NOMO-1 (cell line): ENCODE data around the gene ZNG1B.
"Not testable (repeated sequence)": the region's sequence is repeated elsewhere in the genome, so short reads cannot be mapped to it uniquely, and the experiment has no call there.

Experiments used
- DNase-seq, 2 experiments: peaks; one replicate each; lab custom pipeline; 2025; ENCODE audit not compliant: unreplicated experiment in 2 of 2; lab: John Stamatoyannopoulos, UW

Gene ZNG1B

DNA sequence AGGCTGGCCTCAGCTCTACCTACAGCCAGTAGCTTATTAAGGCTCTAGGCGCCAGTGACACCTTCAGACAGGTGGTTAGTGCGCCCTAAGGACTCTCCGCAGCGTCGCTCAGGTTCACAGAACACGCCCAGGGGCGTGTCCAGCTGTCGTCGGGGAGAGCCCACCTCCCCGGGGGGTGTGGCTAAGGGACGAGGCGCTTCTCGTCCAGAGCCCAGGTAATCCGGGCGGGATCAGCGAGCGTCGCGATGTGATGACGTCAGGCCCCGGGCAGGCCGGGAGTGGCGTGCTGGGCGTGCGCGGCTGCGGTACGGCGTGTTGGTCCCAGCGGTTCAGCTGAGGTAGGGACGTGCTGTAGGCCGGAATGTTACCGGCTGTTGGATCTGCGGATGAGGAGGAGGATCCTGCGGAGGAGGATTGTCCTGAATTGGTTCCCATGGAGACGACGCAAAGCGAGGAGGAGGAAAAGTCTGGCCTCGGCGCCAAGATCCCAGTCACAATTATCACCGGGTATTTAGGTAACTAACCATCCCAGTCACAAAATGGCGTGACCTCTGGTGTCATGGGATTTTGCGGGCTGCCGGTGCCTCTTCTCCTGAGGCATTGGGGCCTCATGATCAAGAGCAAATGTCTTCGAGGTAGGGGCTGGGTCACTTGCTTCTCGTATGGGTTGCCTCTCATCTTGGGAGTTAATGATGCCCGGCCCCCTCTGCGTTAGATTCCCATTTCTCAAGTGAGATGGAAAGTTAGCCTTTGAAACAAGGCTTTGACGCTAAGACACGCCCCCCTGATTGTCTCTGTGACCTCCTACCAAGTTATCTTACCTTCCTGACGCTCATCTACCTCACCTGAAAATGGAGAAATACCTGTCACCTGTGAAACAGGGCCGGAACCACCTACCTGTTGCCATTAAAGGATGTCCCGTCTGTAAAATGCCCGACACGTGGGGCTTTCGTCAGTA is at the start of gene ZNG1B:
ZNG1B (plus strand) TSS at position 184 of the 958 bp plus-strand sequence; CDS start at position 362, 178 bp downstream.
- not testable (repeated sequence) for DNase-seq

DNA sequence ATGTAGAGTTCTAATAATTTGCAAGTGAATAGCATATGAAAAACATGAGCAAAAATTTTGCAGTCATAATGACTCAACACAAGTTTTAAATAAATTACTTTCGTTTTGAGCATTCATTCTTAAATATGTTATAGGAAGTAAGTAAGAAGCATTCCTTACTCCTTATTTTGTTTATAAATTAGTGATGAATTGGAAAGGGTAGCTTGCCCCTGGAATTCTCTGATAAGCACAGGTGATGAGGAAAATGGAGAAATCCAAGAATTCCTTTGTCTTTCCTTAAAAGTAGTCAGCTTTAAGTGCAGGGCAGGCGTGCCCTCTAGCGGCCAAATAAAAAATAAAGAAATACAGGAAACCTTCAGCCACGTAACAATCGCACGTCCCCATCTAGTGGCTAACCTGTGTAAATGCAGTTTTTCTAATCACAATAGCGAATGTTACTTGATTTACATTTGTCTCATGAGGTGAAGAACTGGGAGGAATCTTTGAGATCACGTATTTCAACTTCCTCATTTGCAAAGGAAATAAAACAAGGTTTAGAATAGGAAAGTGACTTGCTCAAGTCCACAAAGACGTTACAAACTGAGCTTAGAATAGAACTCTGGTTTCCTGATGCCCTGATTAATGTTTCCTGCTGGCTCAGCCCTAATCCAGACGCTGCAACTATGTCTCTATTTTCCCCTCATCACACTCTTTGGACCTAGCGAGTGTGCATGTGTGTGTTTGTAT is 47.2 kb upstream of the ZNG1B start:
- DNase-seq, result no peak

DNA sequence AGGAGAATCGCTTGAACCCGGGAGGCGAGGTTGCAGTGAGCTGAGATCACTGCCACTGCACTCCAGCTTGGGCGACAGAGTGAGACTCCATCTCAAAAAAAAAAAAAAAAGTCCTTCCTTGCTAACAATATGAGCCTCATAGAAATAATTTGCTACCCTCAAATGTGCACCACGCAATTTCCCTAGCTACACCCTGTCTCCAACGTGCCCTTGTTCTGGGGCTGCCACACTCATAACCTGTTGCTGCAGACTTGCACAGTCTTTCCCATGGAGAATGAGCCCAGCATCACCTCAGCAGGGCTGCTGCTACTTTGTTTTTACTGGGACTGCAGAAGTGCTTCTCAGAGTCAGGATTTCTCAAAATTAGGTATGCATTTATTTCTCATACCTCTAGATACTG is 46.4 kb upstream of the ZNG1B start:
- DNase-seq, result no peak

DNA sequence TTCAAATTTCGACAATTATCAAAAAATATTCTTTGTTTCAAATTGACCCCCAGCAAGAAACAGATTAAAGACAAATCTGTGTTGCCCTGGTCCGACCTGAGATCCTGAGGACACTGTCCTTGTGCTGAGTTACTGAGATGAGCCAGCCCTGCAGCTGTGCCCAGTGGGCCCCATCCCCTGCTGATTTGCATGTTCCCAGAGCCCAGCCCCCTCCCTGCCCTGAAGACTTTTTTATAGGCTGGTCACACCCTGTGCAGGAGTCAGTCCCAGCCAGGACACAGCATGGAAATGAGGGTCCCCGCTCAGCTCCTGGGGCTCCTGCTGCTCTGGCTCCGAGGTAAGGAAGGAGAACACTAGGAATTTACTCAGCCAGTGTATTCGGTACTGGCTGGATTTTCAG is 31.4 kb upstream of the ZNG1B start:
- no peak for DNase-seq

DNA sequence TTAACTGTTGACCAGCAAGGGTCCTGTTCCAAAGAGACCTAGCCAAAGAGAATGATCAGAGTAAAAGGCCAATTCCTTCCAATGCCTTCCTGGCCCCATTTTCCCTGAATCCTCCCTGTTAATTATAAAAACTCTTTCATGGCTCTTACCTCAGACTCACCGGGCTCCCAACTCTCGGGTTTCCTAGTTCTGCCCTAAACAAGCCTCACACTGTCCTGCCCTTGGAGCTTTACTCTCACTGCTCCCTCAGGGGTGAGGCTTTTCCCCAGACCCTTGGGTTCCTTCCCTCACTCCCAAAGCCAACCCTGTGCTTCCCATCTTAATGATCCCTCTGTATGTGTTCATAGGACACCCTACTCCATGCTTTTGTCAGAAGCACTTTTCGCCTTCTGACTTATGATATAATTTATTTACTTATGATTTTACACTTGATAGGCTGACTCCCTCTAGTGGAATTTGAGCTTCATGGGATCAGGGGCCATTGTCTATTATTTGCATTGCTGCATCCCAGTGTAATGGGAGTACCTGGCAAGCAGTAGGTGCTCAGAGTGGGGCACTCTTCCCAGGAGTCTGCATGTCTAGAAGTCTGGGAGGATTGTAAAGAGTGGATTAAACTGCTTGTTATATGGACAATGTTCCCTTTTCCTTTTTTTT is 29.9 kb upstream of the ZNG1B start:
- no peak for DNase-seq

DNA sequence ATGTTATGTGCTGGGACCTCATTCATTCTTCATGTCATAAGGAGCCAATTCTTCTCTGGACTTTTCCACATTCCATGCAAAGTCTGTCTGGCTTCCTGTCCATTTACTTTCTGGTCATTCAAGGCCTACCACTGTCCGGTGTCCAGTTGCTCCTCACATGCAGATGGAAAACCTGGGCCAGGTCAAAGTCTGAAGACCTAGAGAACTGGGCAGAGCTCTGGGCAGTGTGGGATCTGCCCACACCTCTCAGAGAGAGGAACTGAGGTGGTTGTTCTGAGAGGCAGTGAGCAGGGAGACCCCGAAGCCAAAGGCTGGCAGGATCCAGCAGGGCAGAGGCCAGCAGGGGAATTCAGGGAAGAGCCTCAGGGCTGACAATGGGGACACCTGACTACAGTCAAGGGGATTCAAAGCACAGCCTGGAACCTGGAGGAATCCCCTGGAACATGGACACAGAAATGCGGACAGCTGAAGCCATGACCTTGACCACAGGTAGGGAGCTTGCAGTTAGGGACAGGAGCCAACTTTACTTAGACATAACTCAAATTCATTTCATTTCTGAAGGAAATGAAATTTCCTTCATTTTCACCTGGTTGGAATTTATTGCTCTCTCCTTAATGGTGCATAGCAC is 25.7 kb upstream of the ZNG1B start:
- DNase-seq, result not testable (repeated sequence)

DNA sequence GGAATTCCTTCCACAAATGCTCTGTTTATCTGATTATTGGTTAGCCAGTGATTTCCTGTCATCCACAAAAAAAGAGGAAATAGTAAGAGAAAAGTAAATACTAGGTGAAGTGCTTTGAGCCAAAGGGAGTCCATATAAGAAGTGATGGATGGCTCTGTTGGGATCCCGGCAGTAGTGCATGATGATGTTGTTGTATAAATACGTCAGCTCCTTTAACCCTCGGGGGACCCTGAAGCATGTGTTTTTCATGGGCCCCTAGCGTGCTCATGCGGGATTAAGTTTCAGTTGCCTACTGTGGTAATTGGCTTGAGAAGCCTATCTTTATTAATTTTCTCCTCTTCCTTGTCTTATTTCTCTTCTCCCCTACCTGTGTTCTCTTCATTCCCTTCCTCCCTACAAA is 24.7 kb upstream of the ZNG1B start:
- not testable (repeated sequence) for DNase-seq

DNA sequence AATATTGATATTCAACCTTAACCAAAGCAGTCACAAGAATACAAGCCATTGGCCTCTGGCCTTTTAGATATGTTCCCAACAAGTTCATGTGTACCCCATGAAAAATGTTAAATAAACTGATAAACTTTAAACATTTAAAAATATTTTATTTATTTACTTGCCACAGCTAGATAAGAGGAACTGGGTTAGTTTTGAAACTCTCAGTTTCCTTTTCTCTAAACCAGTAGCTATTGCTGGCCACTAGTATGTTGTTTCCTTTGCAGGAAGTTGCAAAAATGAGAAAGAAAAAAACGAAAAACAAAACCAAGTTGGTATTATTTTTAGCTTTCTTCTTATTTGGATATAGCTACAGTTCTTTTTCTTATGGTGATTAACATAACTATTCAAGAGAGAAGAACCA is 5.7 kb upstream of the ZNG1B start:
- DNase-seq, result not testable (repeated sequence)

DNA sequence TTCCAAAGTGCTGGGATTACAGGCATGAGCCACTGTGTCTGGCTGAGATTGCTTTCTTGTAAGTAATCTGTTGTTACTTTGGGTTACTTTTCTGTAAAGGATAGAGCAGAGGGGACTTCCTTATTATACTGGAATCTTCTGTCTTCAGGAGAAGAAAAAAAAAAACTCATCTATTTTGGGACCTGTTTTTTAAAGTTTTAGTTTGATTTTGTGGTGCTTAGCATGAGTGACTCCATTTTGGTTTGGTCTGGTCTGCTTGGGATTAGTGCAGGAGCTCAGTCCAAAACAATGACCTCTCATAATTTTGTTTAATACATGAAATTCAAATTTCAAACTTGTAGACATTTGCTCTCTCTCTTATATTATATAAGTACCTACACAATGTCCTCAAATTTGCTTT is 4.0 kb upstream of the ZNG1B start:
- DNase-seq, result not testable (repeated sequence)

DNA sequence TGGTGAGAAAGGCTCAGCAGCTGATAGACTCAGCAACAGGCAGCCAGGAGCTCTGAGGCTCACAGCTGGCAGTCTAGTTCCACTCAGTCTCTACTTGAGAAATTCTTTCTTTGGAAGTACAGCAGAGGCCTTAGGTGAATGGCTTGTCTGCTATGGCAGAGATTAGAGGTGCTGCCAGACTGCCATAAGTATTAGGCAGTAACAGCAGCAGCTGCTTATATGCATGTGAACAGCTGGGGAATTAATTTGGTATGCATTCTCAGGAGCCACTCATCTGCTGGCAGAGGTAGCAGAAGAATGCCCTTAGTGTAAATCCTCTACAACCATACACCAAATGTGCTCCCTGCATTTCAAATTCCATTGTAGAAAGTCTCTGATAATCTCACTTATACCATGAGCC is 28.3 kb downstream of the ZNG1B start:
- not testable (repeated sequence) for DNase-seq

DNA sequence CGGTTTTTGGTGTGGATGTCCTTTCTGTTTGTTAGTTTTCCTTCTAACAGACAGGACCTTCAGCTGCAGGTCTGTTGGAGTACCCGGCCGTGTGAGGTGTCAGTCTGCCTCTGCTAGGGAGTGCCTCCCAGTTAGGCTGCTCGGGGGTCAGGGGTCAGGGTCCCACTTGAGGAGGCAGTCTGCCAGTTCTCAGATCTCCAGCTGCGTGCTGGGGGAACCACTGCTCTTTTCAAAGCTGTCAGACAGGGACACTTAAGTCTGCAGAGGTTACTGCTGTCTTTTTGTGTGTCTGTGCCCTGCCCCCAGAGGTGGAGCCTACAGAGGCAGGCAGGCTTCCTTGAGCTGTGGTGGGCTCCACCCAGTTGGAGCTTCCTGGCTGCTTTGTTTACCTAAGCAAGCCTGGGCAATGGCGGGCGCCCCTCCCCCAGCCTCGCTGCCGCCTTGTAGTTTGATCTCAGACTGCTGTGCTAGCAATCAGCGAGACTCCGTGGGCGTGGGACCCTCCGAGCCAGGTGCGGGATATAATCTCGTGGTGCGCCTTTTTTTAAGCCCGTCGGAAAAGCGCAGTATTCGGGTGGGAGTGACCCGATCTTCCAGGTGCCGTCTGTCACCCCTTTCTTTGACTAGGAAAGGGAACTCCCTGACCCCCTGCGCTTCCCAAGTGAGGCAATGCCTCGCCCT is 39.3 kb downstream of the ZNG1B start:
- DNase-seq, result not testable (repeated sequence)

DNA sequence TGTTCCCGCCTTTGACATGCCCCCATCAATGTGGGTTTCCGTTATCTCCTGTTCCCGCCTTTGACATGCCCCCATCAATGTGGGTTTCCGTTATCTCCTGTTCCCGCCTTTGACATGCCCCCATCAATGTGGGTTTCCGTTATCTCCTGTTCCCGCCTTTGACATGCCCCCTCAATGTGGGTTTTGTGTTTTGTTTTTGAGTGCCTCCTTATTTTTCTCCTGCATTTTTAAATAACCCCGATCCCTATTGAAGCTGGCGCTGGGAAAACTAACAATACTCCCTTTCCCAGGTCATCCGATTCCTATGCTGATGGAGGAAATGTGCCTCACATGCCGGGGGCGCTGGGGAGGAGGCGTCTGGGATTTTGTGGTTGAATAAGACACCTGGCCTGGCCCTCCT is 59.0 kb downstream of the ZNG1B start:
- DNase-seq, result not testable (repeated sequence)

DNA sequence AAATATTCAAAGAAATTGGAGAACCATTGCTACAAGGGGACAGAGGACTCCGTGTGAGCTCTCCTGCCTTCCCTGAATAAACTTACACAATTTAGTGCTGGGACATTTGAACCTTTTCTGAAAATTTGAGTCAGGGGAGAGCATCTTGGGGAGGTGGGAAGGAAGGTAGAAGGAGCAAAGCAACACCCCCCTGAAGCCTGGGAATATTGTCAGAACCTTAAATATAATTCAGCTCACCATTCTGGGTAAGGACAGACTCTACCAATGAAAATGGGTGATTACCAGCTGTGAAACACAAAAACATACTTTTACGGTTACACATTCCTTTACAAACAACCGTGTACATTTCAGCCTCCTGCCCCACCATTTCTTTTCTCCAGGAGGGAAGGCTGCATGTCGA is 60.9 kb downstream of the ZNG1B start, which contains the start of gene FOXD4L1:
FOXD4L1 (plus strand) TSS at position 301 of the 400 bp plus-strand sequence. CDS start 592 bp downstream, outside the sequence.
- DNase-seq, result not testable (repeated sequence)

DNA sequence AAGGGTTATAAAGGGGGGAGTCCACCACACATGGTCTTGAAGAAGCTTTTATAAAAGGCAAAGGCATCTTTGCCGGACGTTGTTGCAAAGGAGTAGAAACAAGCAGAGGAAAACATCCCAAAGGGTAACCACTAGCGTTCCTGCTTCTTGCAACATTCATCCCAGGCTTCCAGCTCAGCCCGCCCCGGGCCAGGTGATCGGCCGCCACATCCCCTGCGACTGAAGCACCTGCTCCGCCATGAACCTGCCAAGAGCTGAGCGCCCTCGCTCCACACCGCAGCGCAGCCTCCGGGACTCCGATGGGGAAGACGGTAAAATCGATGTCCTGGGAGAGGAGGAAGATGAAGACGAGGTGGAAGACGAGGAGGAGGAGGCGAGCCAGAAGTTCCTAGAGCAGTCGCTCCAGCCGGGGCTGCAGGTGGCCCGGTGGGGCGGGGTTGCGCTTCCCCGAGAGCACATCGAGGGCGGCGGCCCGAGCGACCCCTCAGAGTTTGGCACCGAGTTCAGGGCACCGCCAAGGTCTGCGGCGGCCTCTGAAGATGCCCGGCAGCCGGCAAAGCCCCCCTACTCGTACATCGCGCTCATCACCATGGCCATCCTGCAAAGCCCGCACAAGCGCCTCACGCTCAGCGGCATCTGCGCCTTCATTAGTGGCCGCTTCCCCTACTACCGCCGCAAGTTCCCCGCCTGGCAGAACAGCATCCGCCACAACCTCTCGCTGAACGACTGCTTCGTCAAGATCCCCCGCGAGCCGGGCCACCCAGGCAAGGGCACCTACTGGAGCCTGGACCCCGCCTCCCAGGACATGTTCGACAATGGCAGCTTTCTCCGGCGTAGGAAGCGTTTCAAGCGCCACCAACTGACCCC is 61.8 kb downstream of the ZNG1B start:
- not testable (repeated sequence) for DNase-seq

DNA sequence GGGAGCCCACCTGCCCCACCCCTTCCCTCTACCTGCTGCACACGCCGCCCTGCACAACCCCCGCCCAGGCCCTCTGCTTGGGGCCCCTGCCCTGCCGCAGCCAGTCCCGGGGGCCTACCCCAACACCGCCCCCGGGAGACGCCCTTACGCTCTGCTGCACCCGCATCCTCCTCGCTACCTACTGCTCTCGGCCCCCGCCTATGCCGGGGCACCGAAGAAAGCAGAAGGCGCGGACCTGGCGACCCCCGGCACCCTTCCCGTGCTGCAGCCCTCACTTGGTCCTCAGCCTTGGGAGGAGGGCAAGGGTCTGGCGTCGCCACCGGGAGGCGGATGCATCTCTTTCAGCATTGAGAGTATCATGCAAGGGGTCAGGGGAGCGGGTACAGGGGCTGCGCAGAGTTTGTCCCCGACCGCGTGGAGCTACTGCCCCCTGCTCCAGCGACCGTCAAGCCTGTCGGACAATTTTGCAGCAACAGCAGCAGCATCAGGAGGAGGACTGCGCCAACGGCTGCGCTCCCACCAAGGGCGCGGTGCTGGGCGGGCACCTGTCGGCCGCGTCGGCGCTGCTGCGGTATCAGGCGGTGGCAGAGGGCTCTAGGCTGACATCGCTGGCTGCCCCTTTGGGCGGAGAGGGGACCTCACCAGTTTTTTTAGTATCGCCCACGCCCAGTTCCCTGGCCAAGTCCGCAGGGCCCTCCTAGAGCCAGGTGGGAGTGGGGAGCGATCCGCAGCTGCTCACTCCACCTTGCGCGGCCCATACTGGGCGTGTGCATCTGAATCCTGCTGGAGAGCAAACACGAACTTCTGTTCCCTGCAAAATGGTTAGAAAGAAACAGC is 62.6 kb downstream of the ZNG1B start:
- not testable (repeated sequence) for DNase-seq

DNA sequence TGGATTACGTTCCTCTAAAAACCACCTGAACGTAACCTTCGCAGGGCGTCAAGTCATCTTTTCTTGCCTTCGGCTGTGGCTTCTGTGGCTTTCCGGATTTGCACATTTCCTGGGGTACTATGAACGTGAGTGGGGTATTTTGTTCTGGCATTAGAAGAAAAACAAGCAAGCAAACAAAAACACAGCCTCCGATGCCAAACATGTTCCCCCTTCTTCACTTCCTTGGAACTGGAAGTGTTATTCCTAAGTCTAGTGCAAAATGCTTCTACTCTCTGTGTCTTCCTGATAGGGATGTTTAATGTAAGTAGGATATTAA is 63.2 kb downstream of the ZNG1B start:
- not testable (repeated sequence) for DNase-seq

DNA sequence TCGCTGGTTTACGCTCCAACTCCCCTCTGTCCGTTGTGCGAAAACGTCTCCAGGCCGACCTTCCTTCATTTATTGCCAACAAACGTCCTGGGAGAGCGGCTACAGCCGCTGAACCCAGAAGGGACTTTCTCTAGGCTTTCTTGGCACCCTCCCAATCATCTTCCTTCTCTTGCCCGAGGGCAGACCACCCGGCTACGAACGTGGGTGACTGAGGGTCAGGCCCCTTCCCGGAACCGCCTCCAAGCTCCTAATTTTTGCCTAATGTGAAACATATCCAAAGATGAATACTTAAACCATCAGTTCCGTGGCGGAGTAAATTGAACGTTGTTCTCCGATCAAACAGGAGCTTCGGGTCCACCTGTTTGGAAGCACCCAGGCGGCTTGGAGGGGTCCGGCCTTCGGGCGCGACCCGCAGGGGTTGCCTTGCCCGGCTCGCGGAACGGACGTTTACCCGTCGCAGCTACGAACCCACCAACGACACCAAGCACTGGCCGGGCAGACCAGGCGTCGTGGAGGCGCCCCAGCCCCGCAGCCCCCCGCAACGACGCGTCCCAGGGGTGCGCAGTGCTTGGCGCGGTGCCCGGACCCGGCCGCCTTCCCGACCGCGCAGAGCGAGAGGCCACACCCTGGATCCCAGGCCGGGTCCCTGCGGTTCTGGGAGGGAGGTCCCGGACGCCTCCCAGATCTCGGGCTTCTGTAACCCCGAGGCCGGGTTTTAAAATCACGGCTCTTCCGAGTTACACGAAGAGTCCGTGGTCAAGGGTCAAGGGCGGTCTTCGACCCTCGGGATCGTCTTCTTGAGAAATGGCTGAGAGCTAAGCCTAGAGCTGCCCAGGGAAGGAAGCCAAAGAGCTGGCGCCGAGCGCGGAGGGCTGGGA is 65.0 kb downstream of the ZNG1B start:
- not testable (repeated sequence) for DNase-seq
